WTC11 (cell line): ENCODE measurements around the gene OVOL3.

Experiments
- CREB1 ChIP-seq: sonication (generic); formaldehyde crosslinking; IDR thresholded peaks from 2 replicates; pipeline ENCODE4 v1.8.0; 2023; ENCODE audit warnings: mild to moderate bottlenecking, missing genetic modification reagents
- FOXJ3 ChIP-seq: sonication (generic); formaldehyde crosslinking; IDR thresholded peaks from 2 replicates; pipeline ENCODE4 v1.9.0; 2021; ENCODE audit warnings: missing genetic modification reagents, mild to moderate bottlenecking, borderline replicate concordance
- ZNF263 ChIP-seq: sonication (generic); formaldehyde crosslinking; IDR thresholded peaks from 2 replicates; pipeline ENCODE4 v1.8.1; 2022; ENCODE audit warnings: low read depth, mild to moderate bottlenecking, moderate library complexity, missing genetic modification reagents
- TF ChIP-seq, protein P1 (sequence below): sonication (generic); formaldehyde crosslinking; IDR thresholded peaks from 2 replicates; pipeline ENCODE4 v1.8.1; 2023; ENCODE audit warnings: mild to moderate bottlenecking, missing genetic modification reagents
- TF ChIP-seq, protein P2 (sequence below): fragments of 200-600 bp; IDR thresholded peaks from 2 replicates; pipeline ENCODE4 v1.8.0; 2022; ENCODE audit warnings: antibody characterized with exemption
- TF ChIP-seq, protein P3 (sequence below): sonication (generic); formaldehyde crosslinking; IDR thresholded peaks from 2 replicates; pipeline ENCODE4 v1.8.1; 2022; ENCODE audit warnings: low read depth, missing genetic modification reagents, borderline replicate concordance

DNA sequence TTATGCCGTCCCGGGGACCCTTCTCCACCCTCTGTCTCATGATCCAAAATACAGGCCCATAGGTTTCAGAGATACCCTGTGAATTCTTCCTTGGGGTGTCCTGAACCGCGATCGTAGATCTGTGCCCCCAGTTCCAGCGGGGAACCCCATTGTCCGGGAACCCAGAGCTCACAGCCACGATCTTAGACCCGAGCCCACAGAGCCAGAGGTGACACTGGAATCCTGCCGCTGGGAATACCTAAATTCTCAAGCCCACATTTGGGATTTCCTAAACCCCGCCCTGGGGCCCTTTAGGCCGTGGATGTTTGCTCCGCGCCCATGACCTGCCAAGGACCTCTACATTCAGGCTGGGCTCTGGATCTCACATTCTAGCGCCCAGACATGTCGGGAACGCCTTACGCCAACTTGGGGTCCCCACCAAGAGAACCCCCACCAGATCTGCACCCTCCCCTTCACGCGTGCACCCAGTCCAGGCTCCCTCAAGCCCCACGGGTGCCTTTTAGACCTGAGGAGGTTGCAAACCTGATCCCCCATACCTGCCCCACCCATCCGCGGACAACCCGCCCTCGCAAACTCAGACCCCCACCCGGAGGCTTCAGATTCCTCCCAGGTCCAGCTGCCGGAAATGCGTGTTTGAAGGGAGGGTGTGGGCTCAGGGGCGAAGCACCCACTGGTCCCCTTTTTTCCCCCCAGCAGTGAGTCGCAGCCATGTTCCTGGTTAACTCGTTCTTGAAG, 29.5 kb downstream of the OVOL3 start:
- no peak for TF ChIP-seq ZNF263 (CRISPR knock-in tag)
- TF ChIP-seq, protein P1, sequence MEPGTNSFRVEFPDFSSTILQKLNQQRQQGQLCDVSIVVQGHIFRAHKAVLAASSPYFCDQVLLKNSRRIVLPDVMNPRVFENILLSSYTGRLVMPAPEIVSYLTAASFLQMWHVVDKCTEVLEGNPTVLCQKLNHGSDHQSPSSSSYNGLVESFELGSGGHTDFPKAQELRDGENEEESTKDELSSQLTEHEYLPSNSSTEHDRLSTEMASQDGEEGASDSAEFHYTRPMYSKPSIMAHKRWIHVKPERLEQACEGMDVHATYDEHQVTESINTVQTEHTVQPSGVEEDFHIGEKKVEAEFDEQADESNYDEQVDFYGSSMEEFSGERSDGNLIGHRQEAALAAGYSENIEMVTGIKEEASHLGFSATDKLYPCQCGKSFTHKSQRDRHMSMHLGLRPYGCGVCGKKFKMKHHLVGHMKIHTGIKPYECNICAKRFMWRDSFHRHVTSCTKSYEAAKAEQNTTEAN (CRISPR knock-in tag): 0 out of 2 replicates have a peak, but pooled peaks have one; percentile 2
- TF ChIP-seq, protein P2, sequence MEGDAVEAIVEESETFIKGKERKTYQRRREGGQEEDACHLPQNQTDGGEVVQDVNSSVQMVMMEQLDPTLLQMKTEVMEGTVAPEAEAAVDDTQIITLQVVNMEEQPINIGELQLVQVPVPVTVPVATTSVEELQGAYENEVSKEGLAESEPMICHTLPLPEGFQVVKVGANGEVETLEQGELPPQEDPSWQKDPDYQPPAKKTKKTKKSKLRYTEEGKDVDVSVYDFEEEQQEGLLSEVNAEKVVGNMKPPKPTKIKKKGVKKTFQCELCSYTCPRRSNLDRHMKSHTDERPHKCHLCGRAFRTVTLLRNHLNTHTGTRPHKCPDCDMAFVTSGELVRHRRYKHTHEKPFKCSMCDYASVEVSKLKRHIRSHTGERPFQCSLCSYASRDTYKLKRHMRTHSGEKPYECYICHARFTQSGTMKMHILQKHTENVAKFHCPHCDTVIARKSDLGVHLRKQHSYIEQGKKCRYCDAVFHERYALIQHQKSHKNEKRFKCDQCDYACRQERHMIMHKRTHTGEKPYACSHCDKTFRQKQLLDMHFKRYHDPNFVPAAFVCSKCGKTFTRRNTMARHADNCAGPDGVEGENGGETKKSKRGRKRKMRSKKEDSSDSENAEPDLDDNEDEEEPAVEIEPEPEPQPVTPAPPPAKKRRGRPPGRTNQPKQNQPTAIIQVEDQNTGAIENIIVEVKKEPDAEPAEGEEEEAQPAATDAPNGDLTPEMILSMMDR: no peak
- TF ChIP-seq FOXJ3 (CRISPR knock-in tag): no peak
- TF ChIP-seq, protein P3, sequence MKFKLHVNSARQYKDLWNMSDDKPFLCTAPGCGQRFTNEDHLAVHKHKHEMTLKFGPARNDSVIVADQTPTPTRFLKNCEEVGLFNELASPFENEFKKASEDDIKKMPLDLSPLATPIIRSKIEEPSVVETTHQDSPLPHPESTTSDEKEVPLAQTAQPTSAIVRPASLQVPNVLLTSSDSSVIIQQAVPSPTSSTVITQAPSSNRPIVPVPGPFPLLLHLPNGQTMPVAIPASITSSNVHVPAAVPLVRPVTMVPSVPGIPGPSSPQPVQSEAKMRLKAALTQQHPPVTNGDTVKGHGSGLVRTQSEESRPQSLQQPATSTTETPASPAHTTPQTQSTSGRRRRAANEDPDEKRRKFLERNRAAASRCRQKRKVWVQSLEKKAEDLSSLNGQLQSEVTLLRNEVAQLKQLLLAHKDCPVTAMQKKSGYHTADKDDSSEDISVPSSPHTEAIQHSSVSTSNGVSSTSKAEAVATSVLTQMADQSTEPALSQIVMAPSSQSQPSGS: no peak
- TF ChIP-seq CREB1: no peak
